Stimulated activated CD4-positive, alpha-beta T cell treated with anti-CD3 and anti-CD28 coated beads, Interleukin-1b, Interleukin-23, amount 100 ng/mL, for 48 hours (primary cell): Measurements from ENCODE around the gene HPCAL4.

Source experiments
- DNase-seq: peaks from one replicate; pipeline ENCODE4 v3.0.0-alpha.2; 2020

HPCAL4 gene

GRCh38 chr1:39647247-39647646 is 44.0 kb downstream of the HPCAL4 start:
- DNase-seq = no peak

- no peak for DNase-seq
Observed at GRCh38 chr1:39646232-39647081, 44.8 kb downstream of the HPCAL4 start.

- DNase-seq = no peak
Observed at GRCh38 chr1:39645411-39646043, 45.7 kb downstream of the HPCAL4 start.

- no peak for DNase-seq
Observed at GRCh38 chr1:39643705-39644104, 47.5 kb downstream of the HPCAL4 start.

- no peak for DNase-seq
Observed at GRCh38 chr1:39642796-39643195, 48.4 kb downstream of the HPCAL4 start.

- no peak for DNase-seq
Observed at GRCh38 chr1:39640861-39641260, 50.4 kb downstream of the HPCAL4 start.

GRCh38 chr1:39639305-39640130 is 51.7 kb downstream of the HPCAL4 start, which contains the start of gene HEYL:
HEYL (minus strand) TSS chr1:39639643; CDS start chr1:39639625, 18 bp downstream.
- DNase-seq = peak; percentile 52

- no peak for DNase-seq
Observed at GRCh38 chr1:39638965-39639304, 52.3 kb downstream of the HPCAL4 start.

GRCh38 chr1:39637361-39637760 is 53.9 kb downstream of the HPCAL4 start:
- no peak for DNase-seq

GRCh38 chr1:39635871-39636210 is 55.4 kb downstream of the HPCAL4 start:
- DNase-seq = no peak

- DNase-seq = no peak
Observed at GRCh38 chr1:39635205-39635870, 55.9 kb downstream of the HPCAL4 start.

GRCh38 chr1:39633422-39633821 is 57.8 kb downstream of the HPCAL4 start:
- DNase-seq = no peak

- no peak for DNase-seq
Observed at GRCh38 chr1:39632682-39633417, 58.4 kb downstream of the HPCAL4 start.

GRCh38 chr1:39632323-39632681 is 58.9 kb downstream of the HPCAL4 start:
- no peak for DNase-seq

- peak; percentile 18 for DNase-seq
Observed at GRCh38 chr1:39631361-39632322, 59.6 kb downstream of the HPCAL4 start.

- no peak for DNase-seq
Observed at GRCh38 chr1:39628807-39629350, 62.4 kb downstream of the HPCAL4 start.
